Stimulated activated effector memory CD8-positive, alpha-beta T cell treated with anti-CD3 and anti-CD28 coated beads, Interleukin-12 subunit alpha, Interleukin-12 subunit beta, amount 100 ng/mL, for 72 hours (primary cell): ENCODE data around the gene LAX1.
"Not testable (repeated sequence)": the region's sequence is repeated elsewhere in the genome, so short reads cannot be mapped to it uniquely, and the experiment has no call there.

Experiments used
- ATAC-seq: fragments of 150-1000 bp; cut with Tn5 transposase; 2 replicates; pipeline ENCODE4 v1.10.0; 2021
- DNase-seq, 2 donors: peaks; one replicate each; pipeline ENCODE4 v3.0.0; 2021 to 2022; ENCODE audit warnings: low spot score in 2 of 2
- H3K27ac Mint-ChIP-seq: one replicate; pipeline ENCODE4 v1.8.0; 2022; ENCODE audit warnings: mild to moderate bottlenecking, mixed read lengths
- H3K36me3 Mint-ChIP-seq: one replicate; pipeline ENCODE4 v1.8.0; 2022; ENCODE audit warnings: mild to moderate bottlenecking, mixed read lengths
- H3K4me1 Mint-ChIP-seq: one replicate; pipeline ENCODE4 v1.8.0; 2022; ENCODE audit warnings: mixed read lengths
- H3K4me3 Mint-ChIP-seq: one replicate; pipeline ENCODE4 v1.8.0; 2022; ENCODE audit warnings: mild to moderate bottlenecking, mixed read lengths
- H3K9me3 Mint-ChIP-seq: one replicate; pipeline ENCODE4 v1.8.0; 2022; ENCODE audit warnings: mixed read lengths

Gene LAX1

DNA sequence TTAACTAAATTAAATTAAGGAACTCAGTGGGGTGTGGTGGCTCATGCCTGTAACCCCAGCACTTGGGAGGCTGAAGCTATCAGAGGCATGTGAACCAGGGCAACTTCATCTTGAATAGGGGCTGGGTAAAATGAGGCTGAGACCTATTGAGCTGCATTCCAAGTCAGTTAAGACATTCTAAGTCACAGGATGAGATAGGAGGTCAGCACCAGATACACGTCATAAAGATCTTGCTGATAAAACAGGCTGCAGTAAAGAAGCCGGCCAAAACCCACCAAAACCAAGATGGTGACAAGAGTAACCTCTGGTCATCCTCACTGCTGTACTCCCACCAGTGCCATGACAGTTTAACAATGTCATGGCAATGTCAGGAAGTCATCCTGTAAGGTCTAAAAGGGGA lies 6.2 kb upstream of the LAX1 start:
- DNase-seq, H3K4me3 Mint-ChIP-seq, ATAC-seq, H3K9me3 Mint-ChIP-seq: not testable (repeated sequence)
- peaks cover 21% of the 10 kb centered on the region for H3K36me3 Mint-ChIP-seq
- H3K4me1 Mint-ChIP-seq, result peaks cover 47% of the 10 kb centered on the region
- H3K27ac Mint-ChIP-seq, result peak overlapping the region; percentile 65

GRCh38 chr1:203760506-203760905 lies 4.5 kb upstream of the LAX1 start:
- H3K4me3 Mint-ChIP-seq, result no peak overlapping the region
- H3K4me1 Mint-ChIP-seq, result peaks cover 52% of the 10 kb centered on the region
- H3K9me3 Mint-ChIP-seq, result no peaks in the 10 kb centered on the region
- H3K27ac Mint-ChIP-seq, result no peak overlapping the region
- DNase-seq, result no peak
- ATAC-seq, result no peak
- H3K36me3 Mint-ChIP-seq, result peaks cover 34% of the 10 kb centered on the region

- peaks cover 39% of the 10 kb centered on the region for H3K4me1 Mint-ChIP-seq
- ATAC-seq, DNase-seq, H3K9me3 Mint-ChIP-seq, H3K4me3 Mint-ChIP-seq: not testable (repeated sequence)
- H3K36me3 Mint-ChIP-seq, result peaks cover 29% of the 10 kb centered on the region
- H3K27ac Mint-ChIP-seq, result peak overlapping the region; percentile 99
These were observed 3.0 kb upstream of the LAX1 start for GRCh38 chr1:203761958-203762357.

GRCh38 chr1:203763505-203763904 lies 1.5 kb upstream of the LAX1 start:
- Mint-ChIP-seq H3K36me3 (peaks cover 40% of the 10 kb centered on the region), H3K4me3 (peak overlapping the region; percentile 89), H3K4me1 (peaks cover 46% of the 10 kb centered on the region), H3K27ac (peak overlapping the region; percentile 99), H3K9me3 (no peaks in the 10 kb centered on the region)
- ATAC-seq, result no peak
- no peak for DNase-seq

- peak overlapping the region; percentile 99 for H3K27ac Mint-ChIP-seq
- no peaks in the 10 kb centered on the region for H3K9me3 Mint-ChIP-seq
- H3K4me1 Mint-ChIP-seq, result peaks cover 54% of the 10 kb centered on the region
- peak overlapping the region; percentile 89 for H3K4me3 Mint-ChIP-seq
- no peak for ATAC-seq
- H3K36me3 Mint-ChIP-seq, result peaks cover 48% of the 10 kb centered on the region
- DNase-seq, result no peak
These were observed 616 bp upstream of the LAX1 start for GRCh38 chr1:203764105-203765028.

GRCh38 chr1:203768256-203768655 lies 3.3 kb downstream of the LAX1 start:
- Mint-ChIP-seq H3K36me3 (peaks cover 79% of the 10 kb centered on the region), H3K4me1 (peaks cover 53% of the 10 kb centered on the region), H3K27ac (peak overlapping the region; percentile 83), H3K4me3 (peak overlapping the region; percentile 89), H3K9me3 (no peaks in the 10 kb centered on the region)
- no peak for ATAC-seq
- no peak for DNase-seq

- Mint-ChIP-seq H3K27ac (peak overlapping the region; percentile 90), H3K36me3 (peaks cover 84% of the 10 kb centered on the region), H3K9me3 (no peaks in the 10 kb centered on the region), H3K4me3 (no peak overlapping the region), H3K4me1 (peaks cover 48% of the 10 kb centered on the region)
- ATAC-seq (no peak), DNase-seq (no peak)
These were observed 4.7 kb downstream of the LAX1 start for GRCh38 chr1:203769505-203770343.

- ATAC-seq (no peak), DNase-seq (no peak)
- Mint-ChIP-seq H3K36me3 (peaks cover 89% of the 10 kb centered on the region), H3K4me3 (no peak overlapping the region), H3K9me3 (no peaks in the 10 kb centered on the region), H3K4me1 (peaks cover 44% of the 10 kb centered on the region), H3K27ac (peak overlapping the region; percentile 90)
These were observed 6.9 kb downstream of the LAX1 start for GRCh38 chr1:203771901-203772301.

DNA sequence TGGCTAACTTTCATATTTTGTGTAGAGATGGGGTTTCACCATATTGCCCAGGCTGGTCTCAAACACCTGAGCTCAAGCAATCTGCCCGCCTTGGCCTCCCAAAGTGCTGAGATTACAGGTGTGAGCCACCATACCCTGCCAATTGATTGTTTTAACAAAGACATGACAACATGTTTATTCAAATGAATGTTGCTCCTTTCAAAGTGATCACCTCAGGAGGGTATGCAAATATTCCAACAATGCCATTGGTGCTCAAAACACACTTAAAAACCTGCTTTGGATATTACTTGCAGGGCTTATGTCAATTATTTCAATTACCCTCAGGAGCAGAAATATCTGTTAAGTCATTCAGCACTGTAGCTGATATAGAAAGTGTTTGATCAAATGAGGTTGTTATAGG lies 7.9 kb downstream of the LAX1 start:
- Mint-ChIP-seq H3K27ac (no peak overlapping the region), H3K4me3 (no peak overlapping the region), H3K9me3 (no peaks in the 10 kb centered on the region), H3K4me1 (peaks cover 45% of the 10 kb centered on the region), H3K36me3 (peaks cover 91% of the 10 kb centered on the region)
- ATAC-seq (no peak), DNase-seq (no peak)

- Mint-ChIP-seq H3K9me3 (no peaks in the 10 kb centered on the region), H3K36me3 (peaks cover 60% of the 10 kb centered on the region), H3K27ac (peak overlapping the region; percentile 50), H3K4me3 (no peak overlapping the region), H3K4me1 (peaks cover 17% of the 10 kb centered on the region)
- no peak for ATAC-seq
- no peak for DNase-seq
These were observed 11.7 kb downstream of the LAX1 start for GRCh38 chr1:203776636-203777035.

- Mint-ChIP-seq H3K4me3 (no peak overlapping the region), H3K27ac (peak overlapping the region; percentile 50), H3K9me3 (no peaks in the 10 kb centered on the region), H3K36me3 (peaks cover 50% of the 10 kb centered on the region), H3K4me1 (peaks cover 17% of the 10 kb centered on the region)
- DNase-seq (no peak), ATAC-seq (no peak)
These were observed 12.6 kb downstream of the LAX1 start for GRCh38 chr1:203777596-203777995.

DNA sequence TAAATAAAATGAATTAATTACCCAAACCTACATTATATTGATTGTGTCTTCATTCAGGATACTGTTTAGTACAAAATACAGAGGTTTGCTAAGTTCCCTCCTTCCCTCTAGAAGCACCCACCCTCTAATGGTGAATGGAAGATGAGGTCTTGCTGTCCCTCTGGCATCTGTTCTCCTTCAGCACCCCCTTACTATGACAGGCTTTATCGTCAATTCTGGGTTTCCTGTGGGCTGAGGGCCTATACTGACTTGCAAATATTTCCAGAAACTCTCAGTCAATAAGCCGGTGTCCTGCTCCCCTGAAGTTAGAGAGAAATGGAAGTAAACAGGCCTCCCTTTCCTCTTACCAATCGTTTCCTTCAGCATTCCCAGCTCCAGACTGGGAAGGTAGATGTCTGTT lies 13.2 kb downstream of the LAX1 start:
- no peak for DNase-seq
- H3K27ac Mint-ChIP-seq, result peak overlapping the region; percentile 50
- H3K4me3 Mint-ChIP-seq, result no peak overlapping the region
- peaks cover 49% of the 10 kb centered on the region for H3K36me3 Mint-ChIP-seq
- no peaks in the 10 kb centered on the region for H3K9me3 Mint-ChIP-seq
- H3K4me1 Mint-ChIP-seq, result peaks cover 17% of the 10 kb centered on the region
- ATAC-seq, result no peak

DNA sequence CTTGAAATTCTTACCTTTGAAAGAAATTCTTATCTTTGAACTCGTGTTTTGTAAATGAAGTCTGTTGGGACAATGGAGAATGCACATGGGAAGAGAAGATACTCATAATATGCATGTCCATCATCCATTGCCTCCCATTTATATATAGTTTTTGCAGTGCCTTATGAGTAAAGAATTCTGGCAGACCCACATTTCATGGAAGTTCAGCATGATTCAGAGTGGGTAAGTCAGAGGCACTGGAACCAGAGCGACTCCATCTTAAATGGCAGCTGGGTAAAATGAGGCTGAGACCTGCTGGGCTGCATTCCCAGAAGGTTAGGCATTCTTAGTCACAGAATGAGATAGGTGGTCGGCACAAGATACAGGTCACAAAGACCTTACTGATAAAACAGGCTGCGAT lies 13.8 kb downstream of the LAX1 start:
- Mint-ChIP-seq H3K4me3 (no peak overlapping the region), H3K9me3 (no peaks in the 10 kb centered on the region), H3K36me3 (peaks cover 45% of the 10 kb centered on the region), H3K4me1 (peaks cover 14% of the 10 kb centered on the region), H3K27ac (no peak overlapping the region)
- DNase-seq (no peak), ATAC-seq (no peak)

DNA sequence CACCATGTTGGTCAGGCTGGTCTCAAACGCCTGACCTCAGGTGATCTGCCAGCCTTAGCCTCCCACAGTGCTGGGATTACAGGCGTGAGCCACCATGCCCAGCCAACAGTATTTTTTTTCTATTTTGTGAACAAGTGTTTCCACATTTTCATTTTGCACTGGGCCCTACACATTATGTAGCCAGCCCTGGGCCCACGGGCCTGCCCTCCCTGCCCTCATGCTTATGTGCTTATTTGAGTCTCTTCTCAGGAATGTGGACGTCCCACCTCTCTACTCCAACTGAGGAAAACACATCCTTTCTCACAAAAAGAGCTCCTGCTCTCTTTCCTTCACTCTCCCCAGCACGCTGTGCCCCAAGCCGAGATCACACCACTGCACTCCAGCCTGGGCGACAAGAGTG lies 17.0 kb downstream of the LAX1 start:
- H3K9me3 Mint-ChIP-seq, result no peaks in the 10 kb centered on the region
- peaks cover 13% of the 10 kb centered on the region for H3K36me3 Mint-ChIP-seq
- no peak overlapping the region for H3K4me3 Mint-ChIP-seq
- no peak for DNase-seq
- peak overlapping the region; percentile 73 for H3K27ac Mint-ChIP-seq
- H3K4me1 Mint-ChIP-seq, result peaks cover under 1% of the 10 kb centered on the region
- no peak for ATAC-seq

- H3K9me3 Mint-ChIP-seq, result no peaks in the 10 kb centered on the region
- no peak for DNase-seq
- no peaks in the 10 kb centered on the region for H3K36me3 Mint-ChIP-seq
- ATAC-seq, result no peak
- H3K4me1 Mint-ChIP-seq, result peaks cover 3% of the 10 kb centered on the region
- H3K4me3 Mint-ChIP-seq, result no peak overlapping the region
- no peak overlapping the region for H3K27ac Mint-ChIP-seq
These were observed 25.0 kb downstream of the LAX1 start for GRCh38 chr1:203789966-203790365.
